ENCODE data around the gene HLA-DRB1.
A peak's percentile ranks its signal among the peaks of the same experiment; 100 is the strongest.
"Not testable (repeated sequence)": the region's sequence is repeated elsewhere in the genome, so short reads cannot be mapped to it uniquely, and the experiment has no call there.

HLA-DRB1 gene

DNA sequence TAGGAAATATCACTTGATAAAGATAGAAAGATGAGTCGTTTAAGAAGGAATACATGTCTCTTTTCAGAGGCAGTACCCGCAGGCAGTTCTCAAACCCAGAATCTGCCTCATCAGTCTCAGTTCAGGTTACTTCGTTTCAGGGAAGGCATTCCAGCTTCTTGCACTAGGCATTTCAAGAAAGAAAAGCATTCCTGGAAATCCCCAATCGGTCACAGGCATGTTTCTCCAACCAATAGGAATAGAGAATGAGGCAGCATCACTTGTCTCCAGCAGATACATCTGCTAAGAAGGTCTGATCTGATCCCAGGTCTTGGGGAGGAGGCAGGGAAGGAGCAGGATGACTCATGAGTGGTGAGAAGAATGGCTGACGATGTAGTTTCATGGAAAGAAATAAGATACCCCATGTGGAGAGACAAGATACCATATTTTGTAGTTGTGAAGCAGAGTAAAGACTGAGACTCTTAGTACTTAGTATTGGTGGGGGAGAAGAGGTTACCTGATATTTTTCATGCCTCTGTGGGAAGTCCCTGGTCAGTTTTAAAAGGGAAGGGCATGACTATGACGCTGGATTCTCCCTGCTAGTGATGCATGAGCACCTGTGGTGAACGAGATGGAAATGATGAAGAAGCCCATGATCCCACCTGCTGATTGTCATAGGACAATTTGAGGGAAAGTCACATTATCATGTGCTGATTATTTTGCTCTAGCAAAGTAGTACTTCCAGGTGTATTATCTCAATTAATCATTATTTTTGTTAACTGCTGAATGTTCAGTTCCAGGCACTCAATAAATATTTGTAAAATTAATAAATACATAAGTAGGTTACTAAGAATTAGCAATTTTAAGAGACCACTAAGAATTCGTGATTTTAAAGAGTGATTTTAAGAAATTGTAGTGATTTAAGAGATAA lies 20.3 kb upstream of the HLA-DRB1 start:
- peak in 1 of 4 experiments; percentile 21 for DNase-seq (ENCODE audit: low read depth in 4 of 4, low spot score in 1 of 4)

DNA sequence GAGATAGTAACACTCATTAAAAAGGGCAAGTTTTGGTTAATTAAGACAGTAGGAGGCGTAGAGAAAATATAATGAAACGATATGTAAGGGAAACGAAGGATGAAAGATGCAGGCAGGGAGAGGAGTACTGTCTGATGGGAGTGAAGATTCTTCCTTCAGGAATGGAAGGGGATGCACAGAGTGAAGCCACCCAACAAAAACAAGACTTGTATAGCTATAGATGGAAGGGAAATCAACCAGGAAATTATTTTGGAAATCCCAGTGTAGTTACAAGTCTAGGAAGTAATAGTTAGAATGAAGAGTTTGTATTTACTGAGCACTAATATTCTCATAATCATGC lies 19.7 kb upstream of the HLA-DRB1 start:
- no peak for DNase-seq (ENCODE audit: low read depth in 4 of 4, low spot score in 1 of 4)

DNA sequence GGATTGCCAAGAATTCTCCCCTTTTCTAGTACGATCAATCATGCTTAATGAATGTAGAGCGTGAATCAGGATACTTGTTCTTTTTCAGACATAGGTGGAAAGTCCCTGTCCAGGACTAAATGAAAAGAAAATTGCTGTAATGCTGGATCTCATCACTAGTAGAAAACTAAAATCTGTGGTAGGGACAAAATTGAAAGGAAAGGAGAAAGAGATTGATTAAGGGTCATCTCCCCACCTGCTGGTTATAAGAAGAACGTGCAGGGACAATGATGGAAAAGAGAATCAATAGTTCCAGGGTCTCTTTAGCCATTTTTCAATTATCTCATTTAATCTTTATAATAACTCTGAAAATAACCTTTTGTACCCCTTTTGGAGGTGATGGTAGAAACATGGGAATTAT lies 18.7 kb upstream of the HLA-DRB1 start:
- DNase-seq (ENCODE audit: low read depth in 4 of 4, low spot score in 1 of 4) = no peak

DNA sequence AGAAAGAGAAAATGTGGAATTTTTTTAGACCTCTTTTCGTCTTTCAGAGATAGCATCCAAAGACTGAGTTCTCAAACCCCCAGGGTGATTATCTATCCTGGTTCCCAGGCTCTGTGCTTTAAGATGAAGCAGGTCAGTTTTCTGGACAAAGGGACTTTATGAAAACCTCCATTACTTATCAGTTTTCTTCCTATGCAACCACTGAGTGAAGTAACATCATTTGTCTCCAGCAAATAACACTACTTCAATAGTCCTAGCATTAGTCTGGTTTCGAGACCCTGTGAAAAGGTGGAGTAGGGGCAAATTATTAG lies 18.3 kb upstream of the HLA-DRB1 start:
- no peak for DNase-seq (ENCODE audit: low read depth in 4 of 4, low spot score in 1 of 4)

DNA sequence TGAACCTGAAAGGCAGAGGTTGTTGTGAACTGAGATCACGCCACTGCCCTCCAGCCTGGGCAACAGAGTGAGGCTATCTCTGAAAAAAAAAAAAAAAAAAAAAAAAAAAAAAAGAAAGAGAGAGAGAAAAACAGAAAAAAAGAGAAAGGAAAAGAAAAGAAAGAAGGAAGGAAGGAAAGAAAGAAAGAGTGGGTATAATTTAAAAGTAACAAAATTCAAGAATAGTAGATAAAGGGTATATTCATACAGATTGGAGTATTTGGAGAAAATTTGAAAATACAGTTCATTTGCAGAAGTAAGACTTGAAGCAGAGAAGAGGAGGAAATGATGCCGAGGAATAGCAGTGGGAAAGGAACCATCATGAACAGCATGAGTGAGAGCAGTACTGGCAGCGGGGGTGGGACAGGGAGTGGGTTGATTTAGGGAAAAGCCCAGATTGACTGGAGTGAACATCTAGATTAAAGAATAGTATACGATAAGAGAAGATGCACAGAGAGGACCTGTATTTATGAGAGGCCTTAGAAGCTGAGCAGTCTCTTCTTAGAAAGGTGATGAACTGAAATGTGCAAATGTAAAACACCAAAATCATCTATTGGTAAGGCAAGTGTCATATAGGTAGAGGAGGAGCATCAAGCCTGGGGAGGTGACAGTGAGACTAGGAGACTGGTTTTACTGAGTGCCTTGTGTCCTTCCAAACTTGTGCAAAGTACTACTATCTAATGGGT lies 17.8 kb upstream of the HLA-DRB1 start:
- no peak for DNase-seq (ENCODE audit: low read depth in 4 of 4, low spot score in 1 of 4)

DNA sequence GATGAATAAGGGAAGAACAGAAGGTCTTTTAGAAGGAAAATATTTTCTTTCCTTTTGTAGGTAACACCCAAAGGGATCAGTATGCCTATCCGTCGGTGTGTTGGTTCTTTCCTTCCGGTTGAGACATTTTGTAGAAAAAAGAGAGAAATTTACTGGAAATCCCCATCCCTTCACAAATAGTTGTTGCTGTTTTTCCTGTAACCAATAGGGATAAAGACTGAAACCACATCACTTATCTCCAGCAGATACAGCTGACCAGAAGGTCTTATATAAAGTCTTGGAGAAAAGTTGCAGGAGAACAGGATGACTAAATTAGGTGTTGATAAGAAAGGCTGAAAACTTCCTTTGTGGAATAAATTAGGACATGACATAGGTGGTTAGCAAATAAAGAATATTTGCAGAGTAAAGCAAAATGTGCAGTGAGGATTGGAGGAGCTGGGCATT lies 14.8 kb upstream of the HLA-DRB1 start:
- DNase-seq (ENCODE audit: low read depth in 4 of 4, low spot score in 1 of 4) = no peak

DNA sequence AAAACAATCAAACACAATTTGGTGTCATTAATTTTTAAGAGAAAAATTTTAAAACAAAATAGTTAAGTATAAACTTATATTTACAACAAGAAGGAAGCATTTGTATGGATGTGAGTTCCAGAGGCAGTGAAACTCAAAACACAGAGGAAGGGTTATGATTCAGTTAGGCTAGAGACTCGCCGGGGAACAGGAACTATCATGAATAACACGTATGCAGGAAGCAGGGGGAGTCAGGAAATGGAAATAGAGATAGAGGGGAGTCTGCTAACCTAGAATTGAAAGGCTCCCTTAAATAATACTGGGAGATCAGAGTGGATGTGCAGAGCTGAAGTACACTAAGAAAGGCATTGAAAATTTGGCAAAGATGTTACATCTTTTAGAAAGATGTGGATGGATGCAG lies 14.2 kb upstream of the HLA-DRB1 start:
- no peak for DNase-seq (ENCODE audit: low read depth in 4 of 4, low spot score in 1 of 4)

DNA sequence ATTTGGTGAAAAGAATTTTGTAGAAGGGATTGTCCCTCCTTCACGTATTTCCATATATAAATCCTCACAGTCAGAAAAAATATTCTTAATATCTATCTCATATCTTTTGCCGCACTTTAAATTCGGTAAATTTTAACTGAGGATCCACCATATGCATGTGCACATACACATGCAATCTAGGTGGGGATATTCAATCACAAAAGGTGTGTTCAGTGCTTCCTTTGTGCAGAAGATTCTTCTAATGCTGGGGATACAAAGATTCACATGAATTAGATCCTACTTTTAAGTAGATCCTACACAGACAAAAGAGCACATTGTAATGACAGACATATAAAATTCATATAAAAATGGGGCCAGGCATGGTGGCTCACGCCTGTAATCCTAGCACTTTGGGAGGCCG lies 13.6 kb upstream of the HLA-DRB1 start:
- no peak for DNase-seq (ENCODE audit: low read depth in 4 of 4, low spot score in 1 of 4)

DNA sequence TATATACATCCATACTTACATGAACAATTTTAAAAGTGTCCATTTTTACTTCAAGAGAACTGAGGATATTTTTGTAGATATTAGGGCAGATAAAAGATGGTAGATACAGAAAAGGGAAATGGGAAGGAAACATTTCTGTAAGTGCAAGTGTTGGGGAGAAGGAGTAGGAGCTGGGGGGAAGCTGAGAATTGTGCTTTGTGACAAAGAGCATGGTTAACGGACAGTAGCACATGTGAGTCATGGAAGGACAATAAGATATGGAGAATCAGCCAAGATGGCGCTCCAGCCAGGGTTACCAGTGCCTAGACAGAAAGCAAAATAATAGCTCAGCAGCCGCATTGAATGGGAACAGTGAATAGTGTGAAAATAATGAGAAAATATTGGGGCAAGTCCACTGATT lies 12.7 kb upstream of the HLA-DRB1 start:
- DNase-seq (ENCODE audit: low read depth in 4 of 4, low spot score in 1 of 4) = no peak

DNA sequence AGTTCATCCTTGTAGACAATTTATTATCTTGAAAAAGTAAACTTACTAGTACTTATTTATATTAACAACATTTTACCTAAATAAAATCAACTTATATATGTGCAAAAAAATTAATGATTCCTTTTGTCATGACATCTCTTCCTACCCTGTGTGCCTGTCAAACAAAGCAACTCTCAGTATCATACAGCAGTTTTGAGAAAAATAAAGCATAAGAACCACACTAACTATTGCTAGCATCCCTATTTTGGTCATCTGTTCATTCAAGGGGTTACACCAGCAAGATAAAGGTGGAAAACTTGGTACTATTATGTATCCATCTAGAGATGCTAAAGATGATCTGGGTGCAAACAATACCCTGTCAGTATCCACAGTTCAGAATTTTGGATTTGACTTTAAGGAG lies 7.4 kb upstream of the HLA-DRB1 start:
- DNase-seq (ENCODE audit: low read depth in 4 of 4, low spot score in 1 of 4) = no peak

DNA sequence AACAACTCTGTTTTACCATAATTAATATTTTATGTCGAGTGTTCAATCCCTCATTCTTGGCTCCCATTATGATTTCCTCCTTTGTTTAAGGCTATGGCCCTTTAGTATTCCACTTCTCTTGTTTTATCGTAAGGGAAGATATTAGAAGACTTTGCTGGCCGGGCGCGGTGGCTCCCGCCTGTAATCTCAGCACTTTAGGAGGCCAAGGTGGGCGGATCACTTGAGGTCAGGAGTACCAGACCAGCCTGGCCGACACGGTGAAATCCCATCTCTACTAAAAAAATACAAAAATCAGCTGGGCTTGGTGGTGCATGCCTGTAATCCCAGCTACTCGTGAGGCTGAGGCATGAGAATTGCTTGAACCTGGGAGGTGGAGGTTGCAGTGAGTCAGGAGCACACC lies 1.1 kb upstream of the HLA-DRB1 start:
- not testable (repeated sequence) for DNase-seq (ENCODE audit: low read depth in 4 of 4, low spot score in 1 of 4)

DNA sequence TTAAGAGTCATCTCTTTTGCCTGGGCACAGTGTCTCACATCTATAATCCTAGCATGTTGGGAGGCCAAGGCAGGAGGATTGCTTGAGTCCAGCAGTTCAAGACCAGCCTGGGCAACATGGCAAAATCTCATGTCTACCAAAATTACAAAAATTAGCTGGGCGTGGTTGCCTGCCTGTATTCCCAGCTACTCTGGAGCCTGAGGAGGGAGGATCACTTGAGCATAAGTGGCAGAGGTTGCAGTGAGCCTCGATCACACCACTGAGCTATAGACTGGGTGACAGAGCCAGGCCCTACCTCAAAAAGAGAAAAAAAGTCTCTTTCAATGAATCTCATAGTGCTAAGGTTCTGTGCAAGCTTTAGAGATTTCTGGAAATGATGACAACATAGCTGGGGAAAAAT lies 1.5 kb downstream of the HLA-DRB1 start:
- no peak for DNase-seq (ENCODE audit: low read depth in 4 of 4, low spot score in 1 of 4)

DNA sequence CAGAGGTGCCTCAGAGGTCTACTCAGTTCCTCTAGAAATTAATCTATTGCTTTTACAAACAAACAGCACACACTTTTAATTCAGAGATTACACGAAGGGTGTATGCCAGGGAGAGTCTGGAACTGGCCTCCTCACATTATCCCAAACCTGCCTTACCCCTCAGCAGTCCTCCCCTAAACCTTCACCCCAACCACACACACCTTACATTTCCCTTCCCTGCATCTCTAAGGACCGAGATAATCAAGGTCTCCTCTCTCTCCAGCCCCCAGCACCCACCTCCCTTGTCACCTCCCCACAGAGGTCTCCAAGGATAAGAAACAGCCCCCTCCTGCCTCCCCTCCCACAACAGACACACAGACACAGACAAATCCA lies 6.1 kb downstream of the HLA-DRB1 start:
- DNase-seq (ENCODE audit: low read depth in 4 of 4, low spot score in 1 of 4) = no peak

DNA sequence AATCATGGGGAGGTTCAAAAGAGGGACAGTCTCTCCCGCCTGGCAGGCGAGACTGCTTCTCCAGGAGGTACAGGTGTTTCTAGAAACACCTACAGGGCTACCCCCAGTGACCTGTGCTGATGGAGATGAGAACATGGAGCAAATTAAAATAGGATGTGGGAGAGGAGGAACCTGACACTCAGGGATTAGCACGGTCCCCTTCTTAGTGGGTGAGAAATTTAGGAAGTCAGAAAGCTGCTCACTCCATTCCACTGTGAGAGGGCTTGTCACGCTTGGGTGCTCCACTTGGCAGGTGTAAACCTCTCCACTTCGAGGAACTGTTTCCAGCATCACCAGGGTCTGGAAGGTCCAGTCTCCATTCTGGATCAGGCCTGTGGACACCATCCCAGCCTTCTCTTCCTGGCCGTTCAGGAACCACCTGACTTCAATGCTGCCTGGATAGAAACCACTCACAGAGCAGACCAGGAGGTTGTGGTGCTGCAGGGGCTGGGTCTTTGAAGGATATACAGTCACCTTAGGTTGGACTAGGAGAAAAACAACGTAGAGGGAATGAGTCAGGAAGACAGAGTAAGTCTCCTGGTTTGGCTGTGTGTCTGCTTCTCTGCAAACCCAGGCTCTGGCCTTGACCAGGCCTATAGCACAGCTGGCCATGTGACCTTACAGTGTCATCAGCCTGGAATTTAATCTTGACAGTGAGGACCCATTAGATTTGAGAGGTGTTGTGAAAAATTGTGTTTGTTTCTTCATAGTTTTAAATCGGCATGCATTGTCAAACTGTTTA lies 8.1 kb downstream of the HLA-DRB1 start:
- DNase-seq (ENCODE audit: low read depth in 4 of 4, low spot score in 1 of 4) = no peak

DNA sequence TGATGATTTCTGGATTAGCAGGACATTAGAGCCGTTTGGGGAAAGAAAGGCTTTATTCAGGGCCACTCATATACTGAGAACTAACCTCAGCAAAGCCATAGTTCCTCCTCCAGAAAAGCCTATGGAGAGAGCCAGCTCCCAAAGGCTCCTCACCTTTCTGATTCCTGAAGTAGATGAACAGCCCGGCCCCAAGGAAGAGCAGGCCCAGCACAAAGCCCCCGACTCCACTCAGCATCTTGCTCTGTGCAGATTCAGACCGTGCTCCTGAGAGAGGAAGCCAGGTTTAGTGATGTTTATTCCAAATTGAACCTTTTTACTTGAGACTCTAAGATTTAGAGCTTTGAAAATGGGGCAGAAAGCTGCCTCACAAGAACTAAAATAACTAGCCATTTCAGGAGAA lies 9.1 kb downstream of the HLA-DRB1 start:
- no peak for DNase-seq (ENCODE audit: low read depth in 4 of 4, low spot score in 1 of 4)

DNA sequence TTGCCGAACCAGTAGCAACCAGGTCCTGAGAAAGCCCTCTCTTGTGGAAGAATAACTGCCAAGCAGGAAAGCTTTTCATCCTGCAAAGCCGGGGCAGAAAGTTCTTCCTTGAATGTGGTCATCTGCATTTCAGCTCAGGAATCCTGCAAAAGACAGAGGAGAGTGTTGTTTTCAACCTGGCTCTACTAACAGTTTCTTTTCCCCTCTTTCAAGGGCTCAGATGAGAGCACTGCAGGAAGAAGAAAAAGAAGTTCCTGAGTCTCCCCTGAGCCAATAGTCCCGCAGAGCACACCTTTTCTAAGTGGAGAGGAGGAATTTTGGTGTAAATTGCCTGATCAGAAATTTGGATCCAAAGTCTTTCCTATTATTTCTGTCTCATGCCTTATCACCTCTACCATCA lies 10.7 kb downstream of the HLA-DRB1 start:
- no peak for DNase-seq (ENCODE audit: low read depth in 4 of 4, low spot score in 1 of 4)

DNA sequence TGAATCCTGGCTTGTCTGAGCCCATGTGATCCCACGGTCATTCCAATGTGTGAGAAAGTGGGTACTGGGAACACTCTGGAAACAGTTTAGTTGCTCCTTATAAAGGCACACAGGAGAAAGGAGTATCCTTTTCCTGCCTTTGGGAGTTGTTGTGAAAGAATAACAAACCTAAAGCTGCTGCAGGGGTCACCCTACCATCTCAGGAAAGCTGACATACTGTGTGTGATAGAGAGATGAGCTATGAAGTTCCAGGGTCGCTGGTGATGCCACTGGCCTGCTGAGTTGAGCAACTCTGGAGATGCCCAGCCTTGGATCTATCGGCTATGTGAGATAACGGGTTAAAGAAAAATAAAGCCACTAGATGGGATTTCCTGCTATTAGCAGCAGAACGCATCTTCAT lies 12.2 kb downstream of the HLA-DRB1 start:
- not testable (repeated sequence) for DNase-seq (ENCODE audit: low read depth in 4 of 4, low spot score in 1 of 4)

DNA sequence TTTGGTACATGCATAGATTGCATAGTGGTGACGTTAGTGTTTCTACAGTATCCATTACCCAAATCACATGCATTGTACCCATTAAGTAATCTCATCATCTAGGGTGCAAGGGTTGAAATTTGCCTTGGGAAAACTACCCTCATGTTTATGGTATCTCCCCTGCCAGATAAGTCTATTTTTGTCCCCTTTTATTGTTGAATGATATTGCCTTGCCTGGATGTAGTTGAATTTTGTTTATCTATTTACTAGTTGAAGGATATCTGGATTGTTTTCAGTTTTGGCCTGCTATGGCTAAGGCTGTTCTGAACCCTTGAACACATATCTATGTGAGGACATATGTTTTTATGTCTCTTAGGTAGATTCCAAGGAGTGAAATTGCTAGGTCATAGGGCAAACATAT lies 13.4 kb downstream of the HLA-DRB1 start:
- DNase-seq (ENCODE audit: low read depth in 4 of 4, low spot score in 1 of 4) = no peak

DNA sequence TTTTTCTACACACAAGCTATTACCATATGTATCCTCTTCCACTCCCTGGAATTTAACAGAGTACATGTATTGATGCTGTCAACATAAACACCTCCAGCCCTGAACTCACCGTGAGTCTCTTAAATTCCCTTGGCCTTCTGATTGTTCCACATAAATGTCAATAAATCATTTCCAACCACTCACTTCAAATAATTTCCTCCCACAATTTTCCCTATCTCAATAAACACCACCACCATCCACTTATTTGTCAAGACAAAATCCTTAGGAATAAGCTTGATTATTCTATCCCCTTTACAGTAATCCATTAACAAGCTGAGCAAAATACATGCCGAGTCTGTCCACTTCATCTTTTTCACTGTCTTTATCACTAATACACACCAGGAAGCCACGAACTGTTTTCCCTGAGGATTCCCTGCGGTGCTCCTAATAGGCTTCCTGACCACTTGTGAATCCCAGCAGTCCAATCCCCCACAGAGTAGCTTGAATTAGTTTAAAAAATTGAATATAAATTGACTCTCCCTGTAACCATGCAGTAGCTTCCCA lies 19.2 kb downstream of the HLA-DRB1 start:
- no peak for DNase-seq (ENCODE audit: low read depth in 4 of 4, low spot score in 1 of 4)

DNA sequence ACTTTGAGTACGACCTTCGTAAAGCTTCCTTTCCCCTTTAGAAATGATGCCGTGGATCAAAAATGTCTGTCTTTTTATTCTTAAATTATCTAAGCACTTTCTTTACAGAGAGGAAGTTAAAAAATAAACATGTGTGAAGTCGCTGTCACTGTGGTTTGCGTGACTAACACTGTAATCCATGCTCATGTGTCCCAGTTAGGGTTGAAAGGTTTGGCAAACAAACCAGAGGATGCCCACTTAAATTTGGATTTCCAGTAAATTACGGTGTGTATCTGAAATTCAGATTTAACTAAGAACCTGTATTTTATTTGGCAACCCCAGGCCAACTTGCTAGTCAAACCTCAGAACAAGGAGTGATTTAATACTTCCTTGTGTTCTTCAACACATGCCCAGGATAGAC lies 21.1 kb downstream of the HLA-DRB1 start:
- DNase-seq (ENCODE audit: low read depth in 4 of 4, low spot score in 1 of 4) = no peak

DNA sequence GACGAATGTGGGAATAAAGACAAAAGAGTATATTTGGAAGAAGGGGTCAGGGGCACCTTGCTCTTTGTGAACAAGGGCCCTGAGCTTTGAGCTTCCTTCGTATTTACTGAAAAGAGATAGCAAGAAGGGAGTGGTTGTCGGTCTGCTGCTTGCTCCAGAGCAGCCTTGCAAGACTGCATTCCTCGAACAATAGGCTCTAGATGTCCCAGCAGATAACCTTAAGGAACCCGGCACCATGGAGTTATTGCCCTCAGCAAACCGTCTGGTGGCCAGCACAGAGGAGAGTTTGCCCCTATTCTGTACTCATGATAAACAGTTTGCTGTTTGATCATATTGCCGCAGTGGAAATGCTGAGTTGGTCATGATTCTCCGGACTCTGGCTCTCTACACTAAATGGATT lies 22.7 kb downstream of the HLA-DRB1 start:
- no peak for DNase-seq (ENCODE audit: low read depth in 4 of 4, low spot score in 1 of 4)

DNA sequence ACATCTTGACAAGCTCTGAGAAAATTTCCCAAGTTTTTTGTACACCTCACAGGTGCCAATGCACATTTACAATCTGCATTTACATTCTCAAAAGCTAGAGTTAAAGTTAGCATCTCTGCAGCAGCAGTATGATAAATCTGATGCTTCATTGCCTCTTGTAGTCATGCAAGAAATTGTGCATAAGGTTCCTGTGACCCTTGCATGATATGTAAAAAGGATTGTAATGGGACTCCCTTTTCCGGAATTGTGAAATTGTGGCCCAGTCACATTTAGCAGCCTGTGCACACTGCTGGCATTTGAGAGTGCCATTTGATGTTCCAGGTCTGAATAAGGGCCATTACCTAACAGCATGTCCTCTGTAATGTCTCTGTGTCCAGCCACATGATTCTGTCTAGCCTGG lies 24.1 kb downstream of the HLA-DRB1 start:
- no peak for DNase-seq (ENCODE audit: low read depth in 4 of 4, low spot score in 1 of 4)
